HL-60/S4 (cell line): ENCODE measurements around the gene DMPK.

Experiments
- in situ Hi-C: fragments of 300-500 bp; cut with MboI; formaldehyde crosslinking; loops from 2 replicates; pipeline ENCODE4 v1.14.3; 2022; ENCODE audit warnings: low sequenced_read_pairs

The DMPK gene, protein sequence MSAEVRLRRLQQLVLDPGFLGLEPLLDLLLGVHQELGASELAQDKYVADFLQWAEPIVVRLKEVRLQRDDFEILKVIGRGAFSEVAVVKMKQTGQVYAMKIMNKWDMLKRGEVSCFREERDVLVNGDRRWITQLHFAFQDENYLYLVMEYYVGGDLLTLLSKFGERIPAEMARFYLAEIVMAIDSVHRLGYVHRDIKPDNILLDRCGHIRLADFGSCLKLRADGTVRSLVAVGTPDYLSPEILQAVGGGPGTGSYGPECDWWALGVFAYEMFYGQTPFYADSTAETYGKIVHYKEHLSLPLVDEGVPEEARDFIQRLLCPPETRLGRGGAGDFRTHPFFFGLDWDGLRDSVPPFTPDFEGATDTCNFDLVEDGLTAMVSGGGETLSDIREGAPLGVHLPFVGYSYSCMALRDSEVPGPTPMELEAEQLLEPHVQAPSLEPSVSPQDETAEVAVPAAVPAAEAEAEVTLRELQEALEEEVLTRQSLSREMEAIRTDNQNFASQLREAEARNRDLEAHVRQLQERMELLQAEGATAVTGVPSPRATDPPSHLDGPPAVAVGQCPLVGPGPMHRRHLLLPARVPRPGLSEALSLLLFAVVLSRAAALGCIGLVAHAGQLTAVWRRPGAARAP

DNA sequence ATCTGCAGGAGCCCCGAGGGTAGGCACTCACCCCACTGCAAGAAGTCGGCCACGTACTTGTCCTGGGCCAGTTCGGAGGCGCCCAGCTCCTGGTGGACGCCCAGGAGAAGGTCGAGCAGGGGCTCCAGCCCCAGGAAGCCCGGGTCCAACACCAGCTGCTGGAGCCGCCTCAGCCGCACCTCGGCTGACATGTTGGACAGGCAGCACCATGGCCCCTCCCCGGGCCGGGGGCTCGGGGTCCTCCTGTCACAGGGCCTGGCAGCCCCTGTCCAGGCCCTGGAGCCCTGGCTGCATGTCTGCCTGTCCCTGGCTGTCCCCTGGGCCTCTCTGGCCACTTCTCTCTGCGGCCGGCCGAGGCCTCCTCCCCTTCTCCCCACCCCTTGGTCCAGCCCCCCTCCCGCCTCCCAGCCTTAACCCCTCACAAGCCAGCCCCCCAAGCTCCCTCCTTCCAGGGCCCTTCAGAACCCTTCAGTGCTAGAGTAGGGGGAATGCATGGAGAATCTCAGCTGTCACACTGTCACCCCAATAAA lies at the start of gene DMPK:
DMPK (minus strand) TSS at position 329 of the 530 bp plus-strand sequence; CDS start at position 191, 138 bp downstream.
- in situ Hi-C loops = no loop called here

DNA sequence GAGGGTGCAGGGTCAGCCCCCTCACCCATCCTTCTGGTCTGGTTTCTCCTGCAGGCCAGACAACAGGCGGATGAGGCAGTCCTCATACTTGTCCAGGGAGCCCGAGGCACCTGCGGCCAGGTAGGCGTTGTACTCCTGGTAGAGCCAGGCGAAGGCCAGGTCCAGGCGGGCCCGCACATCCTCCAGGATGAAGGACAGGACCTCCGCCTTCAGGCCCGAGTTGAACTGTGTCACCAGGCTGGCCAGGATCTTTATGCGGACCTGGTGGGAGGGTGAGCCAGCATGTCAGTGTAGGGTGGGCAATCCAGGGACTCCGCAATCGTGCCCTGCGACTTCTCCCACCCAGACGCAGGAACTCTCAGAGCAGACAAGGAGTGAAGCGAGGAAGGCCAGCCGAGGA lies 46.7 kb upstream of the DMPK start:
- in situ Hi-C loops = no loop called here

DNA sequence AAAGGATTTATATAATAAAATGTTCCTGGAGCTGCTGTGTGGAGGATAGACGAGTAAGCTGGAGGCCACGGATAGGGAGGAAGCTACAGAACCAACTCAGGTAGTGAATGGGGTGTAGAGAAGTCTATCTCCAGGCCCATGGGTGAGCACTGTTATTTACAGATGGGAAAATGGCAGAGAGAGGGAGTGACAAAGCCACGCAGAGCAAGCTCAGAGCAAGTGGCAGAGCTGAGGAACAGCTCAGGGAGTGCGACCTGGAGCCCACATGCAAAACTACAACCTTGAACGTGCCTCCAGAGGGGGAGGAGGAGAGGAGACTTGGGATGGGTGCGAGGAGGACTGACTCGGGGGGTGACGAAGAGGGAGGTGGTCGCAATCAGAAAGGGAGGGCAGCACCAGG lies 46.2 kb upstream of the DMPK start:
- in situ Hi-C loops = no loop called here

DNA sequence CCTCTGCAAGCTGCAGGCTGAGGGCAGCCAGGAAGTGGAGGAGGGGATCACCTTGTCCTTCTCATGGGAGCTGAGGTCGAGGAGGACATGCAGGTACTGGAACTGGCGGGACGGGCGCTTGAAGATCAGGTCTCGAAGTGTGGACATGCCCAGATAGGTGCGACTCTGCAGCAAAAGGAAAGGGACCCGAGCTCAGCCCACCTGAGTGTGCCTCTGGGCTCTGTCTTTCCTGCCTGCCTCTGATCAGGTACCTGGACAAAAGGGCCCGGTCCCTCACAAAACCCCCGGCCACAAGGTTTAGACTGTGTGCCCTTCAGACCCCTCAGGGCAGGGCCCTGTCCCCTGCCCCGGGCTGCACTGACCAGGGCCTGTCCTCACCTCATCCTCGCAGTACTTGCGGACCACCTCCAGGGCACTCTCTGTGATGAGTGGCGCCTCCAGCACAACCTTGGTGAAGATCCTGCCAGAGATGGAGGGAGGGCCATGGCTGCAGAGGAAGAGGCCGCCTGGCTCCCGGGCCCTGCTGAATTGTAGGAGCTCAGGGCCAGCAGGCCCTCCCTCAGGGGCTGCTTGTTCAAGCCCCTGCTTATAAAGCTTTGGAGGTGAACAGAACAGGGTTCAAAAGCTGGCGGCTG lies 45.3 kb upstream of the DMPK start:
- in situ Hi-C loops = no loop called here

DNA sequence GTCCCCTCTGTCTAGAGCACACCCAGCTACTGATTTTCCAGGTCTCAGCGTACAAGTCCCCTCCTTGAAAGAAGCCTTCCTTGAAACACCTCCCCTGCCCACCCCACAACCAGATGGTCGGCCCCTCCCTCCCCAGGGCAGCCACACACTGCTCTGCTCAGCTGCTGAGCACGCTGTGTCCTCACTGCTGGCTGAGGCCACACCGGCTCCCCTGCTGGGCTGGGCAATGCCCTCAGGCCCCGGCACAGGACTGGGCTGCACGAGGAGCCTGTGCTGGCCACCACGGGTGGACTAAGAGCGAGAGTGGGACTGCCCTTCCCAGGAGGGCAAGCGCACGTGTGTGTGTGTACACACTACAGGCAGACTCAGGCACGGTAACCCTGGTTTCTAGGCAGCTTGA lies 44.6 kb upstream of the DMPK start:
- in situ Hi-C loops = no loop called here

DNA sequence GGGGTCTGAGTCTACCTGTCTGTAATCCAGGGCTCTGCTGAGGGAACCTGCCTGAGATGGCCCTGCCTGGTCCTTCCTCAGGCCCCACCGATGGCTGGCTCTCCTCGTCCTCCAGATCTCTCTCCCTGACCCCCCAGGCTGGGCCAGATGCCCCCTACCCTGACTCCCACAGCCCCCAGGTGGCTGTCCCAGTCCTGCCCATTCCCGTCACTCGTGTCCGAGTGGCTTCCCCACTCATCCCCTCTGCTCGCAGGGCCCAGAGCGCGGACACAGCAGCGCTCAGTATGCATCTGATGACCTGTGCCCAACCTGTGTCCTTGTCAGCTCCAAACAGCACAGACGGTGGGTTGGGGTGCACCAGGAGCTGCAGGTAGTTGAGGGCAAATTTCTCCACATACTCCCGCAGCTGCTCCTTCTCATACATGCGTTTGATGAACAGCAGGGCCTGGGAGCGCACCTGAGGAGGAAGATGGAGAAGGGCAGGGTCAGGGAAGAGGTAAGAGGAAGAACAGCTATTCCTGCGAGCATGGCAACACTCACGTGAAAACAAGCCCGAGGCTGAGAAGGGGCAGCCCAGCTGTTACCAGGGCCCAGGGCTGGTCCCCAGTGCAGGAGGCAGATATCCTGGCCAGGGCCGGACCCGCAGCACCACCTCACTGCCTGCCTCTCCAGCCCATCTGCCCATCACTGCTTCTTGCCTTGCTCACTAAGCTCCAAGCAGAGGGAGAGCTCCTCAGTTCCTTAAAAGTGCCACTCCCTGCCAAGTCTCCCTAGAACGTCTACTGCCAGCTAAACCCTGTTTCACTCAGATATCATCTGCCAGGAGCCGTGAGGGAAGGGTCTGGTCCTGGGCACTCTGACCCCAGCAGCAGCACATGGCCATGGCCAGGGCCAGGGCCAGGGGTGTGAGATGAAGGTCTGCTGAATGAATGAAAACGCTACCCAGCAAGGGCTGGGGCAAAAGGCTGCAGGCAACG lies 43.9 kb upstream of the DMPK start:
- in situ Hi-C loops = no loop called here

DNA sequence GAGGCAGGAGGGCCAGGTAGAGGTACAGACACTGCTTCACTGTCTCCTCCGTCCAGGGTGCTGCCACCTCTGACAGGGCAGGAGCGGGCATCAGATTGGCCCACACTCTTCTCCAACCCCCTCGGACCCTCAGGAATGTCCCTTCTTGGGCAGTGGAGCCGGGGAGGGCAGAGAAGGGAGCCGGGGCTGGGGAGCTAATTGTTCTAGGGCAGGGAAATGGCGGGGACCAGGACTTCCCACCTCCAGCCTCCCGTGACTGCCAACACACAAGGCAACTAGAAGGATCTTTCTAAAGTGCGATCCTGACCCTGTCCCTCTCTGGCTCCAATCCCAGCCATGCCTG lies 42.9 kb upstream of the DMPK start:
- in situ Hi-C loops = no loop called here

DNA sequence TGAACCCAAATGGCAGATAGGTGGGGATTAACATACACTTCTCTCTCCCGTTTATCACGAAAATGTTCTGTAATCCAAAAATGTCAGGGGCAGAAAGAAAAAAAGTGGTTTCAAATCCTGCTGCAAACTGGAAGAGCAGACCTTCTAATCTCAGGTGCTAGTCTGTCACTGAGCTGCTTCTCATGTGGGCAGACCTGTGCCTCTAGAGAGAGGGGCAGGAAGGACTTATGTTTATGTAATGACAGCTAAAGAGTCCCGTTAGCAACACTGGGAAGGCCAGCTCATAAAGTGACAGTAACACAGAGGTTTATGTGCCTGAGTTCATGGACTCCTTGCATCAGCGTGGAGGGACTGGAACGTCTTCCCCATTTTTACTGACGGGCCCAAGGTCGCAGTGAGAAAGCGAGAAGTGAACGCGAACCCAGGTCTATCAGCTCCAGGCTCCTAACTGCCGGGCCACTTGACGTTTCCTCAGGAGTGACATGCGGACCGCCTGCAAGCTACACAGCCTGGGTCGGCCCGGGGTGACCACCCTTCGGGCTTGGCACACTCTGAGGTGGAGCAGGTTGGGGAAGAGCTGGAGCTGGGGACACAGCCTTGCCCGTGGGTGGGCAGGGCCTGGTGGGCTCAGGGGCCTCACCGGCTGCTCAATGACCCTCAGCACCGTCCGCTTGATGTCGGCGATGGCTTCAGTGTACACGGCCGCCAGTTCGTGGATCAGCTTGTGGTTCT lies 42.4 kb upstream of the DMPK start:
- in situ Hi-C loops = no loop called here

DNA sequence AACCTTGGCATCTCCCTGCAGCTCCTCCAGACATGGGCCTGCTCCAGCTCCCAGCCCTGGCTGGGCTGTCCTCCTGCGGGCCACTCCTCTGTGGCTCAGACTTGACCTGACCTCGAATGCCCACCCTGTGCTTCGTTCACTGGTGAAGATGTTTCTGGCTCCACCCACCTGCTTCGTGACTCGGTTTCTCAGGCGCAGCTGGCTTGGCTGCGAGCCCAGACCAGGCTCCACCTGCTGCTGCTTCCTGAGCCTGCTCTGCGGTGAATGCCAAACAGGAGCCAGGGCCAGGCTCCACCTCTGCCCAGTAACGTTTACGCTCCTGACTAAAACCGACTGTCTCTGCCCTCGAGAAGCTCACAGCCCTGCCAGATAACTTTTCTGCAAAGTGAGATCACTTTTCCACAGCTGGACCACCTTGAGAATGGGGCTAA lies 41.8 kb upstream of the DMPK start:
- in situ Hi-C loops = no loop called here

DNA sequence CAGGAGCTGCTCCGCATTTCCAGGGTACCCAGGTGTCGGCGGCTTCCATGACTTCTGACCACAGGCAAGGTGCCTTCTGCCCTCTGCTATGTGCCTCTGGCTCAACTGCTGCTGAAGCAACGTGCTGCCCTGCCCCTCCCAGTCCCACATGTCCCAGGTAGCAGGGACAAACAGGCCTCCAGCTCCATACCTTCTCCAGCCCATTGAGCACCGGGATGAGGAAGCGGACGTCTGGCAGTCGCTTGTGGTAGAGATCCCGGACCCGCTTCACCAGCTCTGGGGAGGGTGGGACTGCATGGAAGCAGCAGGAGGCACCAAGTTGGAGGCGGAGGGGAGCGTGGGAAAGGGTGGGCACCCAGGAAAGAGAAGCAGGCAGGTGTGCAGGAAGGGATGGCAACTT lies 40.9 kb upstream of the DMPK start:
- in situ Hi-C loops = no loop called here

DNA sequence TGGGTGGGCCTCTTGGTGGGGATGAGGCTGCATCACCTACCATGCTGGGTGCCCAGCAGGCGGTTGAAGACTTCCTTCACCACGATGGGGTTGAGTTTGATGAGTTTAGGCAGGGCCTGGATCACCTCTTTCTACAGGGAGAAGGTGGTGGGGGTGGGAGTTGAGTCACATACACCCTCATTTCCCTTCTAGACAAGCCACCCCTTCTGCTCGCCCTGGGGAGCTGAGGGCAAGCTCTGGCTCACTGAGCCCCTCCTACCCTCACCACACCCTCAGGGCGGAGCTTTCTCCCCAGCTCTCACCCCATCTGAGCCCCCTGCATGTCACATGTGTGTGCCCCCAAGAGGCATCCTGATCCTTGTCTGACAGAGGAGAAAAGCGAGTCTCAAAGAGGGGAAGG lies 40.4 kb upstream of the DMPK start:
- in situ Hi-C loops = no loop called here

DNA sequence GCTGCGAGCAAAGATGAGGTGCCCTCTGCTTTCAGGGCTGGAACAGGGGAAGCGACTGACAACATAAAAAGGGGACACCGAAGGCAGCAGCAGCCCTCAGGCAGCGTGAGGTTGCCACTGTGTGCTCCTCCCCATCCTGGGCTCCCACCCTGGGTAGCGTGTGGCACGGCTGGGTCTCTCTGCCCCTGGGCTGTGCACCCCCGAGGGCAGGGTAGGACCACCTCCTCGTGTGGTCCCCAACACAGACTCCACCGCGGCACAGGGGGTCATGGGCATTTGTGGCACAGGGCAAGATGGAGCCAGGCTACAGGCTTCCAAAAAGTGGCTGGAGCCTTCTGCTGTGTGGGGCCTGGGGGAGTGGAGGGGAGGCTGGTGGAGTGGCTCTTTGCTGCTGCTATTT lies 39.3 kb upstream of the DMPK start:
- in situ Hi-C loops = no loop called here

DNA sequence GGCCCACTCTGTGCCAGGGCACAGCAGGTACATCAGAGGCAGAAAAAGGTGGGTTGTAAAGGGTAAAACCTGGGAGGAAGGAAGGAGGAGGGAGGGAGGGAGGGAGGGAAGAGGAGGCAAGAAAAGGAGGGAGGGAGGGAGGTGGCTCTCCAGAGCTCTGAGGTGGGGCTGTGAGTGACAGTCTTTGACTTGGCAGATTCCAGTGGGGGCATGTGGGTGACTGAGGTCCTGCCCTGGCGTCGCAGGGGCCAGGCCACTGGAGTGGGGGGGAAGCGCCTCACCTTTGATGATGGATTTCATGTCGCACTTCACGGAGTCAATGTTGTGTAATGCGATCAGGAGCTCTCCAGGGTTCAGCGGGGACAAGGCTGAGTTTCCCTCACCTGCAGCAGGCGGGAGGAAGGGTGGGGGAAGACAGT lies 38.8 kb upstream of the DMPK start:
- in situ Hi-C loops = no loop called here

DNA sequence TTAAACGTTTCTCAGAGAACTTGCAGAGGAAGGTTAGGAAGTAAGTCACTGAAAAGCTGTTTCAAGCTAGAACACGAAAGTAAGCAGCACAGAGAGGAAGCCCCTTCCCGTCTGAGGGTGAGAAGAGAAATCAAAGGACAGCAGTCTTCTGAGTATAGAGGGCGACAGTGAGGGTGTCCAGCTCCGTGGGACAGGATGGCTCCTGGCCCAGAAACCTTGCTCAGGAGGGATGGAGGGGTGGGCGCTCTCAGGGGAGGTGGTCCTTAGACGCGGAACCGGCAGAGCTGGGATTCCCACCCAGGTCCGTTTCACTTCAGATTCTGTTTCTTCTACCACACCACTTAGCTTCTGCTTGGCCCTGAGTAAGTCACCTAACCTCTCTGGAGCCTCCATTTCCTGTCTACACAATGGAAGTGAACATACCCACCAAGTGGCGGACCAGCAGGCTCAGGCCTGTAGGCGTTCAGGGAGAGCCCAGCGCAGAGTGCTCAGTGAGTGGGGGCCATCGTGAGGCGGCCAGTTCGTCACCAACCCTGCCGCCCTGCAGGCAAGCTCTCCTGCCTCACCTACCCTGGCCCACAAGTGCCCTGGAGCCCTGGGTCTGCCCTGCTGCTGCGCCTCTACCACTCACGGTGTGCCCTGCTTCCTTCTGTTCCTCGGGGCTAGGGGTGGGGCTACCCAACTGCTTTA lies 38.3 kb upstream of the DMPK start:
- in situ Hi-C loops = no loop called here

DNA sequence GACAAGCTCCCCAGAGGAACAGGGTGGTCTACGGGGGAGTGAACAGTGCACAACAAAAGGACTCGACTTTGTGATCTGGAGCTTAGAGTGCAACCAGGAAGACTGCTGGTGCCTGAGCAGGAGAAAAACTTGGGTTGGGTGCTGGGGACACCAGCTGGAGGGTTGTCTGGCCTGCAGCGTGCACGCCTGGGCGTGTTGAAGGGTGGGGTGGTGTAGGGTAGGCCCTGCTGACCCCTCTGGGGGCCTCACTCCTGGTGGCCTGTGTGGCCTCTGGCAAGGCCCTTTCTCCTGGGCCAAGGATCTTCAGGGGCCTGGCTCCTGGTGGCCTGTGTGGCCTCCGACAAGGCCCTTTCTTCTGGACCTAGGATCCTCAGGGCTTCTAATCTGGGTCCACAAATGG lies 37.5 kb upstream of the DMPK start:
- in situ Hi-C loops = no loop called here

DNA sequence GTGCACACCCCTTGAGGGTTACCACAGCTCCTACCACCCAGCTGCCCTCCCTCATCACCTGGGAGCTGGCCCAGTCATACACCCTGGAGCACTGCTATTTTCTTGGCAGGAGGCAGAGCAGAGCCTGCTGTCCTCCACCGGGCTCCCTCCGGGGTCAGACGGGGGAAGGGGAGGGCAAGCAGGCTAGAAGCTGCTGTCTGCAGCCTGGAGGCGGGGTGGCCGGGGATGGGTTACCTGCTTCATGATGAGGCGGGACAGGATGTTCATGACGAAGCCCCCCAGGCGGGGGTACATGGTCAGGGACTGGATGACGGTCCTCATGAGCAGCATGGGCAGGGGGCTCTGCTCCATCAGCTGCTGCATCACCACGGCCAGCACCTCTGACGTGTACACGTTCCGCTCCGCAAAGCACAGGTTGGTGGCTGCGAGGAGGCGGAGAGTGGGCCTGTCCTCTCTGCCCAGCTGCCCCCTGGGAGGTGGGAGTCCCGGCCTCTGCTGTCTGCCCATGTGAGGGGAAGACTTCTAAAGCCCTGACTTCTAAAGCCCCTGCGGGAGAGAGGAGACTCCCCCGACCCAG lies 35.5 kb upstream of the DMPK start:
- in situ Hi-C loops = no loop called here

DNA sequence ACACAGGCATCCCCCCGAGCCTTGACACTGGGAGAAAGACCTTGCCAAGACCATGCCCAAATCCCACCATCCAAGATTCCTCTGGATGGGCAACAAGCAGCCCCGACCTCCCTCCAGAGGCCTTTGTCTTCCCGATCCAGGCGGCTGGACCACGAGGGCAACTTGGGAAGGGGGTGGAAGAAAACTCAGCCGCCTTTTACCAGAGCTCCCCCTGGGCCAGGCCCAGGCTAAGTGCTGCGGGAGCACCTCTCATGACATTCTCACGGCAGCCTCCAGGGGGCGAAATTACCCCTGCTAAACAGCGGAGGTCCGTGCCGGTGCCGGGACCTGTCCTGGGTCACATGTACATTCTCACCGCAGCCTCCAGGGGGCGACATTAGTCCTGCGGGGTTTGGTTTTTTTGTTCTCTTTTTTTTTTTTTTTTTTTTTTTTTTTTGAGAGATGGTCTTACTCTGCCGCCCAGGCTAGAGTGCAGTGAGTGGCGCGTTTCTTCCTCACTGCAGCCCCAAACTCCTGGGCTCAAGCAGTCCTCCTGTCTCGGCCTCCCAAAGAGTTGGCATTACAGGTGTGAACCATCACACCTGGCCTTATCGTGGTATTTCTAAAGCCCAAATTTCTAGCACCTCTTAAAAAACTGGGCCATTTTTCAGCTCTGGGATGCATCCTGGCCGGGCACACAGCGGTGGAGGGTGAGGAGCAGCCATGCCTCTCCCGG lies 34.9 kb upstream of the DMPK start:
- in situ Hi-C loops = no loop called here

DNA sequence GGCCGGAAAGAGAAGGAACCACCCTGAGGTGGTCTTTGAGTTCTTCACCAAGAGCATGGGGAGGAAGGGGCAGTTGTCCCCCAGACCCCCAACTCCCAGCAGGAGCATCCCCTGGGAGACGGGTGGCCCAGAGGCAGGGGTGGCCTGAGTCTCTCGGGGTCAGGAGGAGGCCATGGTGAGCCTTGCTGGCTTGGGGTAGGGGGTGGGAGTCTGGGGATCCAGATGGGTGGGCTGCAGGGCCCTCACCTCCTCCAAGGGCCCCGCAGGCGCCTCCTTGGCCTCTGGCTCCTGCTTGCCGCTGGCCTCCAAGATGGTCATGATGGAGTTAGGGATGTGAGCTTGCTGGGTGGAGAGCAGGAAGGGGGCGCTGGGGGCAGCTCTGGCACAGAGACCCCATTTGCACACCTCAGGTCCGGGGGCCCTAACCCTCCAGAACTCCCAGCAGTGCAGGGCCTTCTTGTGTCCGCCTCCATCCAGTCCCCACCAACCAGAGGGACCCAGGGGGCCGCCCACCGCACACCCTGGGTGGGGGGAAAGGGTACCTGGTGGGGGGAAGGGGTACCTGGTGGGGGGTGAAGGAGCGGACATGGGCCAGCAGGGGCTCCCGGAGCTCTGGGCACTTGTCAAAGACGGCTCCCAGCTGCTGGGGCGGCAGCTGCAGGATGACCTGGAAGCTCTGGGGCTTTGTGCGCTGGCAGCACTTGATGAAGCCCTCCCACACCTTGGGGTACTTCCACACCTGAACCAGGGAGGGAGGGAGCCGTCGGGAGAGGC lies 34.1 kb upstream of the DMPK start:
- in situ Hi-C loops = no loop called here
